ENCODE data around the gene RAVER1.

- TF ChIP-seq ELK4 (IDR thresholded peaks at IDR 0.05; ENCODE audit: borderline replicate concordance, low read depth, low read length), result no peak
- TF ChIP-seq CTCF (tag by site-specific recombination; IDR thresholded peaks at IDR 0.05), result no peak
- no peak for TF ChIP-seq ZNF677 (tag by site-specific recombination; IDR thresholded peaks at IDR 0.05)
- no peak for TF ChIP-seq SP2 (tag by site-specific recombination; IDR thresholded peaks at IDR 0.05)
- TF ChIP-seq ZNF140 (tag by site-specific recombination; IDR thresholded peaks at IDR 0.05), result no peak
- TF ChIP-seq ZFP37 (tag by site-specific recombination; IDR thresholded peaks at IDR 0.05), result no peak
- TF ChIP-seq GLIS1 (tag by site-specific recombination; IDR thresholded peaks at IDR 0.05), result no peak
- no peak for TF ChIP-seq HOXC10 (CRISPR knock-in tag; IDR thresholded peaks at IDR 0.05)
- no peak for TF ChIP-seq ZNF48 (tag by site-specific recombination; IDR thresholded peaks at IDR 0.05)
- TF ChIP-seq ZNF558 (tag by site-specific recombination; IDR thresholded peaks at IDR 0.05), result no peak
Measured at GRCh38 chr19:10277795-10278589, 55.3 kb downstream of the RAVER1 start.

Data from HEK293 (cell line).